Neural crest cell (in vitro differentiated cells): ENCODE results near the gene TMEM263. TPM values are rescaled to one million over a fixed set of nuclear protein-coding genes. Genes with fewer than 3 reads are reported as not detected.

Experiments used
- DNase-seq: peaks from one replicate; pipeline ENCODE4 v3.0.0; 2021; ENCODE audit warnings: low read depth, mixed read lengths, low spot score
- H3K27ac Mint-ChIP-seq: one replicate; pipeline ENCODE4 v1.8.0; 2021; ENCODE audit warnings: mild to moderate bottlenecking, mixed read lengths; ENCODE audit not compliant: unreplicated experiment
- H3K27me3 Mint-ChIP-seq: 2 replicates; pipeline ENCODE4 v1.8.0; 2021; ENCODE audit warnings: low read depth, mild to moderate bottlenecking, mixed read lengths
- H3K36me3 Mint-ChIP-seq: 2 replicates; pipeline ENCODE4 v1.8.0; 2021; ENCODE audit warnings: low read depth, mild to moderate bottlenecking, mixed read lengths
- H3K4me1 Mint-ChIP-seq: 2 replicates; pipeline ENCODE4 v1.8.0; 2021; ENCODE audit warnings: mixed read lengths
- H3K4me3 Mint-ChIP-seq: one replicate; pipeline ENCODE4 v1.8.0; 2021; ENCODE audit warnings: mild to moderate bottlenecking, mixed read lengths
- H3K9me3 Mint-ChIP-seq: 2 replicates; pipeline ENCODE4 v1.8.0; 2021; ENCODE audit warnings: mixed read lengths
- long read RNA-seq: library from polyadenylated mRNA; unstranded; transcript quantifications from one replicate; pipeline ENCODE4 v2.0.0, GENCODE V29; 2020
- total RNA-seq: library from RNA; stranded (reverse); gene quantifications from 2 replicates; pipeline ENCODE4 v1.2.1, GENCODE V29; 2021
- TF ChIP-seq, protein P1 (sequence below): fragments of 200-600 bp; sonication (generic); conservative IDR thresholded peaks from 2 replicates; pipeline ENCODE4 v1.5.0; 2021; ENCODE audit warnings: antibody characterized with exemption, mild to moderate bottlenecking

TMEM263 gene
- total RNA-seq = 27.9 and 29.9 TPM in 2 replicates
- long read RNA-seq, transcript TMEM263-204 (3 exons, 3,349 nt) = minor isoform, 24 of 98 reads
- long read RNA-seq, transcript TMEM263-201 (4 exons, 3,362 nt) = major isoform, 54 of 98 reads
- long read RNA-seq, transcript TMEM263-202 (3 exons, 833 nt) = minor isoform, 5 of 98 reads
- long read RNA-seq, partial matches to known transcripts = 1 of 98 reads
- long read RNA-seq, other reads (novel, unspliced or antisense) = 8 of 98 reads

GRCh38 chr12:106955377-106956047 is at the start of gene TMEM263:
TSS of gene TMEM263 (plus strand) at chr12:106955907. CDS start at chr12:106967117, 11,210 bp downstream.
- Mint-ChIP-seq H3K27ac (peak within 1 kb of the TSS; percentile 92), H3K4me3 (peak within 1 kb of the TSS; percentile 97), H3K9me3 (no peaks in the 10 kb centered on the region), H3K27me3 (no peaks in the 10 kb centered on the region), H3K4me1 (peaks cover 21% of the 10 kb centered on the region), H3K36me3 (peaks cover 2% of the 10 kb centered on the region)
- peak; percentile 96 for DNase-seq
- TF ChIP-seq, protein P1, sequence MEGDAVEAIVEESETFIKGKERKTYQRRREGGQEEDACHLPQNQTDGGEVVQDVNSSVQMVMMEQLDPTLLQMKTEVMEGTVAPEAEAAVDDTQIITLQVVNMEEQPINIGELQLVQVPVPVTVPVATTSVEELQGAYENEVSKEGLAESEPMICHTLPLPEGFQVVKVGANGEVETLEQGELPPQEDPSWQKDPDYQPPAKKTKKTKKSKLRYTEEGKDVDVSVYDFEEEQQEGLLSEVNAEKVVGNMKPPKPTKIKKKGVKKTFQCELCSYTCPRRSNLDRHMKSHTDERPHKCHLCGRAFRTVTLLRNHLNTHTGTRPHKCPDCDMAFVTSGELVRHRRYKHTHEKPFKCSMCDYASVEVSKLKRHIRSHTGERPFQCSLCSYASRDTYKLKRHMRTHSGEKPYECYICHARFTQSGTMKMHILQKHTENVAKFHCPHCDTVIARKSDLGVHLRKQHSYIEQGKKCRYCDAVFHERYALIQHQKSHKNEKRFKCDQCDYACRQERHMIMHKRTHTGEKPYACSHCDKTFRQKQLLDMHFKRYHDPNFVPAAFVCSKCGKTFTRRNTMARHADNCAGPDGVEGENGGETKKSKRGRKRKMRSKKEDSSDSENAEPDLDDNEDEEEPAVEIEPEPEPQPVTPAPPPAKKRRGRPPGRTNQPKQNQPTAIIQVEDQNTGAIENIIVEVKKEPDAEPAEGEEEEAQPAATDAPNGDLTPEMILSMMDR = no peak

DNA sequence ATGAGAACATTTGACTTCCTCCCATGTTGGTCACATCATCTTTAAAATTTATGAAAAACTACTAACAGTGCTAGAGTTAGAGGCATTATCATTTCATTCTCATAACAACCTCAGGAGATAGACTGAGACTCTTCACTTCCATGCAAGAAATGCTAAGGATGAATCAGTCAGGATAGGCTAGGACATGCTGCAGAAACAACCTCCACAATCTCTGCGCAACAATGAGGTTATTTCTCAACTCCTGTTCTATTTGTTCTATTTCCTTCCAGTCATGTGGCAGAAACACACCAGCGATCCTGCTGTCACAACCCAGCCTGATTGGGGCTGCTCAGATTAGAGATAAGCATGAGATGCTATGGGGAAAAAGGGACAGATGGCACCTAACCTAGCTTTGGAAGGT is 49.0 kb upstream of the TMEM263 start:
- Mint-ChIP-seq H3K36me3 (no peaks in the 10 kb centered on the region), H3K9me3 (peaks cover 8% of the 10 kb centered on the region), H3K4me3 (no peak overlapping the region), H3K4me1 (peaks cover 10% of the 10 kb centered on the region), H3K27ac (no peak overlapping the region), H3K27me3 (peaks cover 3% of the 10 kb centered on the region)
- DNase-seq = no peak
- TF ChIP-seq, protein P1 = no peak

- no peaks in the 10 kb centered on the region for H3K36me3 Mint-ChIP-seq
- peaks cover 10% of the 10 kb centered on the region for H3K4me1 Mint-ChIP-seq
- H3K27me3 Mint-ChIP-seq = peaks cover 3% of the 10 kb centered on the region
- peak overlapping the region; percentile 42 for H3K4me3 Mint-ChIP-seq
- peaks cover 8% of the 10 kb centered on the region for H3K9me3 Mint-ChIP-seq
- DNase-seq = no peak
- no peak overlapping the region for H3K27ac Mint-ChIP-seq
- TF ChIP-seq, protein P1 = no peak
Measured at GRCh38 chr12:106907411-106907810, 48.3 kb upstream of the TMEM263 start.

DNA sequence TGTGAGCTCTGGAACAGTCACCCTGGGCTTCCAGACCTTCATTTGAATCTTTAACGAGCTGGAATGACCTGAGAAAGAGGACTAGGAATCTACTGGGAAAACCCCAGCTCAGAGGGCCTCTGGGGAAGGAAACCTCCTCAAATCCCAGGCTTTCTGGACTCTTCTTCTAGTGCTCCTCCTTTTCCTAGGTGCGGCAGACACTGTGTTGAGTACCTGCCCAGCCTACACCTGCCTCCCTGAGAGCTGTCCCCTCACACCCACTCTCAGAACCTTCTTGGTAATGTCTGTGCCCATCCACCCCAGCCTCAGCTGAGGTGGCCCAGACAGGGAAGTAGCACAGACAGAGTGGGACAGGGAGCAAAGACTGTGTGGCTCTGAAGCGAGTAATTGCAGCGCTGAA is 47.9 kb upstream of the TMEM263 start:
- DNase-seq = no peak
- H3K27me3 Mint-ChIP-seq = peaks cover 3% of the 10 kb centered on the region
- H3K36me3 Mint-ChIP-seq = no peaks in the 10 kb centered on the region
- H3K4me1 Mint-ChIP-seq = peaks cover 11% of the 10 kb centered on the region
- peak overlapping the region; percentile 42 for H3K4me3 Mint-ChIP-seq
- TF ChIP-seq, protein P1 = no peak
- H3K27ac Mint-ChIP-seq = no peak overlapping the region
- H3K9me3 Mint-ChIP-seq = peaks cover 8% of the 10 kb centered on the region

DNA sequence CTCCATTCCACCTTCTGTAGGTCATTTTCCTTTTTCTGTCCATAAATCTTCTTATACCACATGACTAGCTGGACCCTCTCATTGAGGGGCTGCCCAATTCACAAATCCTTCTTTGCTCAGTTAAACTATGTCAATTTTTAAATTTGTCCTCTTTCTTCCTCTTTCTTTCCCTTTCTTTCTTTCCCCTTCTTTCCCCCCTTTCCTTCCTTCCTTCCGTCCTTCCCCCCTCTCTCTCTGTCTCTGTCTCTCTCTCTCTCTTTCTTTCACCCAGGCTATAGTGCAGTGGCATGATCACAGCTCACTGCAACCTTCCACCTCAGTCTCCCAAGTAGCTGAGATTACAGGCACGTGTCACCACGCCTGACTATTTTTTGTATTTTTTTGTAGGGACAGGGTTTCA is 47.1 kb upstream of the TMEM263 start:
- H3K27me3 Mint-ChIP-seq = peaks cover 3% of the 10 kb centered on the region
- H3K36me3 Mint-ChIP-seq = no peaks in the 10 kb centered on the region
- peaks cover 10% of the 10 kb centered on the region for H3K4me1 Mint-ChIP-seq
- no peak for DNase-seq
- peaks cover 8% of the 10 kb centered on the region for H3K9me3 Mint-ChIP-seq
- H3K27ac Mint-ChIP-seq = no peak overlapping the region
- no peak overlapping the region for H3K4me3 Mint-ChIP-seq
- TF ChIP-seq, protein P1 = no peak
